Measurements from ENCODE around the gene GCC1. TPM values are rescaled to one million over a fixed set of nuclear protein-coding genes. Genes with fewer than 3 reads are reported as not detected.

GCC1 gene
- 13.0 to 15.2 TPM (median 13.9 TPM) in 5 replicates for total RNA-seq (2022; extraction: Qiagen RNA extraction)

GRCh38 chr7:127585044-127585953, at the start of gene GCC1:
Gene GCC1, minus strand, starts transcription at chr7:127585596. Its CDS starts 414 bp downstream, at chr7:127585182.

DNA sequence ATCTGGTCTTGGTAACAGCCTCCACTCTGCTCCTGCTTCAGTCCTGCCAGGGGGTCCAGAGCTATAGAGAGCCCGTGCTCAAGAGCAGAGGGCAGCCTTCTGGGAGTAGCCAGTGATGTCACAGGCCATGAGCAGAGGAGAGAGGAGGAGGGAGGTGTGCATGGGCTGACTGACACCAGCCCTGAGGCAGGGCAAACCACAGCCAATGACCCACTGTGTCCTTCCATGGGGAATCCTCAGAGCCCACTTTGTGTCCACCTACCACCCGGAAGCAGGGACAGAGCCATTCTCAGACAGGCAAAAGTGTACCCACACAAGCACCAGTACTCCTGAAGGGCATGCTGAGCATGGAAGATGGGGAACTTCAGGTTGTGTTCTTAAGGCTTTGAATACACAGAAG, 32.6 kb upstream of the GCC1 start, which contains the start of gene PAX4:
Gene PAX4 (minus strand): TSS at position 101 of the 400 bp plus-strand sequence. CDS start 2,214 bp downstream, outside the sequence.

DNA sequence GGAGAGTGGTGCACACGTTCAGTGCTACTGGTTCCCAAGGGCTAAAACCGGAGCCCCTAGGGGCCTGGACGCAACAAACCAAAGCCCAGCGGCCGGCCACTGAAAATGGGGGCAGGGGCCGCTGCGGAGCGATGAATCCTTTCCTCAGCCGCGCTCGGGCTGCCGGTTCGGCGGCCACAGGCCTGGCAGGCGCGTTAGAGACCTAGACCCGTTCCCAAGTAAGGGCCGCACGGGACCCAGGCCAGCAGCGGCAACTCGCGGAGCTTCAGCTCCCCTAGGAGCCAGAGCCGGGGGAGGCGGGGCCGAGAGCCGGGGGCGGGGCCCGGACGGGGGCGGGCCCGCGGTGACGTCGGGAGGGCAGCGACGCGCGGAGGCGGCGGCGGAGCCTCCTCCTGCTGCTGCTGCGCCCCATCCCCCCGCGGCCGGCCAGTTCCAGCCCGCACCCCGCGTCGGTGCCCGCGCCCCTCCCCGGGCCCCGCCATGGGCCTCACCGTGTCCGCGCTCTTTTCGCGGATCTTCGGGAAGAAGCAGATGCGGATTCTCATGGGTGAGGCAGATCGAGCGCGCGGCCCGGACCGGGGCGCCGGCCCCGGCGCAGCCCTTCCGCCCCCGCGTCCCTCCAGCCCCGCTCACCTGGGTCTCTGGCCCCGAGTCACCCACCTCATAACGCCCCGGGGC, 2.8 kb upstream of the GCC1 start, which contains the start of gene ARF5:
Gene ARF5 (plus strand): TSS at position 393 of the 678 bp plus-strand sequence. CDS start 88 bp downstream, at position 481.

Other genes with a start within 250 kb of the GCC1 start
- gene ZNF800, start 192.9 kb downstream of the GCC1 start, total RNA-seq (2022; extraction: Qiagen RNA extraction), result 8.3 to 14.7 TPM (median 10.2 TPM) in 5 replicates
- gene ARF5, start 2.8 kb upstream of the GCC1 start, total RNA-seq (2022; extraction: Qiagen RNA extraction), result 162 to 204 TPM (median 166 TPM) in 5 replicates
- gene FSCN3, start 8.1 kb upstream of the GCC1 start, total RNA-seq (2022; extraction: Qiagen RNA extraction), result 0.21 to 0.73 TPM (median 0.37 TPM) in 3 of 5 replicates, not detected in the others
- not detected in 5 replicates for gene PAX4, start 32.5 kb upstream of the GCC1 start, total RNA-seq (2022; extraction: Qiagen RNA extraction)
- gene SND1, start 66.6 kb upstream of the GCC1 start, total RNA-seq (2022; extraction: Qiagen RNA extraction), result 98.7 to 105 TPM (median 104 TPM) in 5 replicates

Data from A549 treated with Mapracorat at 1 μM for 4 hours (cell line).